GM18505 (cell line): ENCODE measurements around the gene UCKL1.
A peak's percentile ranks its signal among the peaks of the same experiment; 100 is the strongest.

Experiments
- ATAC-seq: cut with Tn5 transposase; IDR thresholded peaks from one replicate; pipeline ENCODE4 v1.9.1; 2021; ENCODE audit not compliant: unreplicated experiment
- POLR2A ChIP-seq: IDR thresholded peaks from 4 replicates; pipeline ENCODE4 v1.6.1; 2011; ENCODE audit warnings: borderline replicate concordance; ENCODE audit not compliant: insufficient read depth, insufficient read length; ENCODE audit errors: extremely low read depth

Gene UCKL1

GRCh38 chr20:63896264-63897105 lies 59.7 kb downstream of the UCKL1 start:
- ATAC-seq = no peak
- TF ChIP-seq POLR2A = no peak

GRCh38 chr20:63895952-63896263 lies 60.3 kb downstream of the UCKL1 start:
- TF ChIP-seq POLR2A = no peak
- no peak for ATAC-seq

GRCh38 chr20:63895202-63895951 lies 60.8 kb downstream of the UCKL1 start:
- no peak for TF ChIP-seq POLR2A
- ATAC-seq = peak; percentile 3

GRCh38 chr20:63894358-63895201 lies 61.6 kb downstream of the UCKL1 start, which contains the start of gene DNAJC5:
Gene DNAJC5, plus strand, starts transcription at chr20:63895126. Its CDS starts 33,220 bp downstream, at chr20:63928346.
- peak; percentile 85 for ATAC-seq
- TF ChIP-seq POLR2A = peak; percentile 40

GRCh38 chr20:63893999-63894357 lies 62.2 kb downstream of the UCKL1 start:
- TF ChIP-seq POLR2A = no peak
- no peak for ATAC-seq

- ATAC-seq = no peak
- no peak for TF ChIP-seq POLR2A
Observed at GRCh38 chr20:63892402-63892801, 63.8 kb downstream of the UCKL1 start.

GRCh38 chr20:63891061-63892002 lies 64.9 kb downstream of the UCKL1 start:
- TF ChIP-seq POLR2A = no peak
- ATAC-seq = no peak

GRCh38 chr20:63890616-63891015 lies 65.6 kb downstream of the UCKL1 start:
- TF ChIP-seq POLR2A = no peak

GRCh38 chr20:63890201-63890576 lies 66.0 kb downstream of the UCKL1 start:
- no peak for ATAC-seq
- no peak for TF ChIP-seq POLR2A

More at GRCh38 chr20:63890616-63891015, 65.6 kb downstream of the UCKL1 start:
- no peak for ATAC-seq
